Renal cortical epithelial cell (primary cell): ENCODE measurements around the gene TRPM3. TPM values are rescaled to one million over a fixed set of nuclear protein-coding genes. Genes with fewer than 3 reads are reported as not detected.

Experiments
- DNase-seq: peaks from one replicate; pipeline ENCODE4 v3.0.0-alpha.2; 2011; ENCODE audit warnings: low read depth
- total RNA-seq: library from RNA; depleted of rRNA; stranded (reverse); fragments of >200 nt; gene quantifications from 2 replicates; pipeline ENCODE4 v1.2.3, GENCODE V29; 2014

TRPM3 gene
- total RNA-seq, 1 donor from 2014 or later, result 2.9 TPM

DNA sequence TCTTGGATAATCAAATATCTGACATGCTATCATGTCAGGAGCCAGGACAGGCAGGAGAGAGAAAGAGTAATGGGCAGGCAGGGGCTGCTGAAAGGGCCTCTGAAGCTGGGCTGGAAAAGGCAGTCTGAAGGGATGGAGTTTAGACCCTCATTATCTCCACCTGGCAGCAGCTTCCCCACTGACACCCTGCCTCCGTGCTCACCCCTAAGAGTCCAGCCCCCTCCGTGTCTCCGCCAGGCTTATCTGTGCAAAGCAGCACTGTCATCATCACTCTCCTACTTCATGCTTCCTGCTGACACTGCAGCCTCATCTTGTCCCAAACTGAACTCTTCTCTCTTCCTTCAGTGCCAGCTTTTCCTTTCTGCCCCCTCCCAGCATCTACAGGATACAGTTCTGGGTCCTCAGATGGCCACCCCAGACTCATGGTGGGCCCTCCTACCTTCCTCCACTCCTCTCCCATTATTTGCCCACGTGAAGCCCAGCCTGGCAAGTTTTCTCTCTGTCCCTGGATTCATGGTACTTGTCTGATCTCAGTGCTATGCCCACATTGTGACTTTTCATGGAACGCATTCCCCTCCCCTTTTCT, 636.1 kb downstream of the TRPM3 start:
- DNase-seq, result no peak

DNA sequence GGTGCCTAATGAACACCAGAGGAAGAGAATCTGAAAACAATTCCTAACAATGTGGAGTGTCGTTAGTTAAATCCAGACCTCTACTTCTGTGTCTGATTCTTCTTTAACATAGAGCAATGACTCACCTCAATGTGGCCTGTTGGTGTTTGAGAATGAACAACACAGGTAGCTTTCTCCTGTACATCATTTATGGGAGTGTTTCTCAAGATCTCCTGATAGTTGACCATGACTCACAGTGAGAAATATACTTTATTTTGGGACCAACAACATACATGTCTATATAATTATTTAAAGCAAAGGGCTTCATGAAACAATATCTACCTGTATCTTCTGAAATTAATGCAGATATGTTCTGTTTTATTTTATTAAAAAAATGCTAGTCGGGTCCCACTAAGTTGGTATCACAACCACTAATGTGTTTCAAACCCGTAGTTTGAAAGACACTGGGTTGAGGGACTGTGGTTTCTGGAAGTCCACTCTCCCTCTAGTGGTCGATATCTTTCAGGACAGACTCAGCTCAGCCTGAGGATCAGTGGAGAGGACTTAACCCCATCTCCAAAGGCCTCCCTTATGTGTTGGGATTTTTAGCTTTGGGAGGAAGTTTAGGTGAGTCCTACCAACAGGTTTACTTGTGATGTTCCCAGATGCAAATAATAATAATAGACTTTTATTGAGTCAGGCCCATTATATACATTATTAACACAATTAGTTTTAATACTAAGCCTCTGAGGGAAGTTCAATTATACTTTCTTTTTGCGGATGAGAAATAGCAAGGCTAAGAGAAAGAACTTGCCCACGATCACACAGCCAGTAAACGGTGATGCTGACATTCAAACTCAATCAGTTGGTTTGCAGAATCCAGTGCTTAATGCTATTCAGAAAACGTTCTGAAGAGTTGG, 636.9 kb downstream of the TRPM3 start:
- DNase-seq, result peak; percentile 83

DNA sequence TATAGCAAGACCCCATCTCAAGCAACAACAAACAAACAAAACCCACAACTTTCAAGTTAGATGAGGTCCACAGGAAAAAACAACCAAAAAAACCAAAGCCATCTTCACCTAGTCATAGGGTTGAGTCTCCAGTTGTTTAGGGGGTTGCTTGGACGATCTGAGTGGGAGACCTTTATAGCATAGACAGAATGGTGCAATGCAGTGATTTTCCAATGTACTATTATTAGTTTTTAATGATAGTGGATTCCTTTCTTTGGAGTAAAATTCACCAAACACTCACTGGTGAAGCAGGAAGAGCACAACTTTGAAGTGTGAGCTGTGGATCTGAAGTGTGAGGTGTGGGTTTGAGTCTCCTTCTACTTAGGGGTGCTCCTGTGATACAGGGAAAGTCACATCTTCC, 640.0 kb downstream of the TRPM3 start:
- DNase-seq, result no peak

DNA sequence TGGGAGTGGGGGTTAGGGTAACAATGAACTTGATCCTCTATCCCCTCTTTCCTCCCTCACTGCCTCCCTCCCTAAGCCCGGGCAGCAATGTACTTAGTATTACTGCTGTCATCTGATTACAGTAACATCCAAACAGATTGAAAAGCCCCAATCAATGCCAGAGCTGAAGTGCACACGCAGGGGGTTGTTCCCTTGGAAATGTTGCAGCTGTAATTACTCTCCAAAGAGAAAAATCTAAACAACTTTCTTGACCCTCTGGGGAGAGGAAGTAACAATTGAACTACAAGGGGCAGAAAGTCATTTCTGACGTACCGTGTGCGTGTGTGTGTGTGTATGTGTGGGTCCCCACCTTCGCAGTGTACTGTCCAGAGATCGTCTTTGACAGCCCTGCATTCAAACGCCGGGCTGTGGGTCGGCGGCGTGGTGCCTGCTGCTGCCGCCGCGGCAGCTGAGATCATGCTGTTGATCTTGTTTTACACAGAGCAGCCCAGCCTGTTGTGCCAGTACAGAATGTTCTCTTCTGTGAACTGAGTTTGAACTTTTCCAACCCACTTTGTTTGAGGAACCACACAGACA, 640.9 kb downstream of the TRPM3 start:
- DNase-seq, result peak; percentile 84

DNA sequence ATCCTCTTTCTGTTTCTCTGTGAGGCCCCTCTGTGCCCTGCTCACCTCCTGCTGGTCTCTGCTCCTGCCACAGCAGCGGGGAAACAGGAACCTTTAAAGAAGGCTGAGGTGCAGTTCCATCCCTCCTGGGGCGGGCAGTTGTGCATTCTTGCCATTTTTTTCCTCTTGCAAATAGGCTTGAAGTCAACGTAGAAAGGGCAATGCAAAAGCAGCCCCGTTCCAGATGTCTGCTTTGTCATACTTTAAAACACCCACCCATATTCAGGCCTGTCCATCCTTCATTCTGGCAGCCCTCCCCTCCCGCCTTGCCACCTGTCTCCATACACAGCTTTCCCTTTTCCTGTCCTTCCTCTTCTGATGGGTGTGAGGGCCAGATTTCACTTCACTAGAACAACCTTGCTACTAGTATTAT, 641.5 kb downstream of the TRPM3 start:
- peak; percentile 86 for DNase-seq
